Cerebellar nuclear complex (tissue), 1 donor: Measurements from ENCODE around the gene NMBR.
"Not testable (repeated sequence)": the region's sequence is repeated elsewhere in the genome, so short reads cannot be mapped to it uniquely, and the experiment has no call there.

Source experiments
- DNase-seq, 2 experiments: peaks; one replicate each; lab custom pipeline; 2025; lab: John Stamatoyannopoulos, UW

The NMBR gene

DNA sequence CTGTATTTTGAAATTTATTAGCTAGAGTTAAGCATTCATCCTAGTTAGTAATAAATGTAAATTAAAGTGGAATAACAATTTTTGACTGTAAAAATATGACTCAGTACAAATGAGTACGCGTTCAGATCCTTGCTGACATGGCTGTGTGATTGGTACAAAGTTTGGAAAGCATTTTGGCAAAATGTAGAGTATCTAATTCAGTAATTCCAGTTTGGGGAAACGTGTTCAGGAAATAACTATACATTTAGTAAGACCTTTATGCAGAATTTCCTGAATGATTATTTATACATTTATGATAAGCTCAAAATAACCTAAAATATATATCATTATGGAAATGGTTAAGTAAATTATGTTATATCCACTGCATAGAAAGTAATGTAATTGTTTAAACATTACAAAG lies 8.2 kb upstream of the NMBR start:
- no peak for DNase-seq

DNA sequence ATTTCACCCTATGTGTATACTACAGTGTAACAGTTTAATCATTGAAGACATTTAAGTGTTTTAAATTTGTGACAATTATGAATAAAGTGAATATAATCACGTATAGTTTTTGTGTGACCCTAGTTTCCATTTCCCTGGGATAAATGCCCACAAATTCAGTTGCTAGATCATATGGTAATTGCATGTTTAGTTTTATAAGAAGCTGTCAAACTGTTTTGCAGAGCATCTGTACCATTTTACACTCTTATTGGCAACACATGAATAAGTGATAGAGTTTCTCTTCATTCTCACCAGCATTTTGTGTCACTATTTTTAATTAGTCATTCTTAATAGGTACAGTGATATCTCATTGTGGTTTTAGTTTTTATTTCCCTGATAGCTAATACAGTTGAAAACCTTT lies 7.4 kb upstream of the NMBR start:
- DNase-seq = no peak

DNA sequence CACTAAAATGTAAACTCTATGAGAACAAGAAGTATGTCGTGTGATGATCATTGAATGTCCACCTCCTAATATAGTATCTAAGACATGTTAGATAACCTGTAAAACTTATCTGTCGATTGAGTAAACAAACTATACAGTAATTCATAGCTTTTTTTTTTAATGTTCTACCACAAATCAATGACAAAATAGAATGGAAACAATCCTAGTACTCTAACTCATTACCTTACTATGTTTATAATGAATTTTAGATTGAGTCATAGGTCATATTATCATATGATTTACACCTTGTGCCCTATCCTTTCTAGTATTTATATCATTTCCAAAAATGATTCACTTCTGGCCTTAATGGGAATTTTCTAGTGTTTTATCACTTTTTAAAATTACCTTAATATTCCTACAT lies 6.3 kb upstream of the NMBR start:
- no peak for DNase-seq

DNA sequence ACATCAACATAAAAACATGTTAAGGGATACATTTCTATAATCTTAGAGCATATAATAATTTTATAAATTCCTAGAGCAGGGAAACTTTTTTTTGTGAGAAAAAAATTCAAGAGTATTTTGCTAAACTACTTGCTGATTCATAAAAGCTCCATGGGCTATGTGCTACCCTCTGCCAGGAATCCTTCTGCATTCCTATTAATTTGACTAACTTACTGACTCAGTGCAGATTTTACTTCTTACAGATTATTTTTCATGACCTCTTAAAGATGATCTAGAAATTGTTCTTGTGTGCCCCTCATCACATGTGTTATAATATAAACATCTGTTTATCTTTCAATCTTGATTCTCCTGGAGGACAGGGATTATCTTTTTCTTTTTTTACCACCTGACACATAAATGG lies 5.8 kb upstream of the NMBR start:
- no peak for DNase-seq

DNA sequence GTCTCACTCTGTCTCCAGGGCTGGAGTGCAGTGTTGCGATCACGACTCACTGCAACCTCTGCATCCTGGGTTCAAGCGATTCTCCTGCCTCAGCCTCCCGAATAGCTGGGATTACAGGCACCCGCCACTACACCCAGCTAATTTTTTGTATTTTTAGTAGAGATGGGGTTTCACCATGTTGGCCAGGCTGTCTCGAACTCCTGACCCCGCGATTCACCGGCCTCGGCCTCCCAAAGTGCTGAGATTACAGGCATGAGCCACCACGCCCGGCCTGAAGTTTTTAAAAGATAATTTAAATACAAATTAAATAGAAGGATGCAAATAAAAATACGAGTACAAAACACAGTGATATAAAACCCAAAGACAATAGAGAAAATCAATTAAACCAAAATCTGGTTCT lies 5.4 kb downstream of the NMBR start:
- DNase-seq = not testable (repeated sequence)

- no peak for DNase-seq
These were observed 8.0 kb downstream of the NMBR start for GRCh38 chr6:142138876-142139275.

- no peak for DNase-seq
These were observed 14.3 kb downstream of the NMBR start, which contains the start of gene GJE1 for GRCh38 chr6:142132625-142133024. Gene GJE1, plus strand, starts transcription at chr6:142132925. Its CDS starts 234 bp downstream, at chr6:142133159.

- DNase-seq = no peak
These were observed 16.1 kb downstream of the NMBR start for GRCh38 chr6:142130814-142131213.

DNA sequence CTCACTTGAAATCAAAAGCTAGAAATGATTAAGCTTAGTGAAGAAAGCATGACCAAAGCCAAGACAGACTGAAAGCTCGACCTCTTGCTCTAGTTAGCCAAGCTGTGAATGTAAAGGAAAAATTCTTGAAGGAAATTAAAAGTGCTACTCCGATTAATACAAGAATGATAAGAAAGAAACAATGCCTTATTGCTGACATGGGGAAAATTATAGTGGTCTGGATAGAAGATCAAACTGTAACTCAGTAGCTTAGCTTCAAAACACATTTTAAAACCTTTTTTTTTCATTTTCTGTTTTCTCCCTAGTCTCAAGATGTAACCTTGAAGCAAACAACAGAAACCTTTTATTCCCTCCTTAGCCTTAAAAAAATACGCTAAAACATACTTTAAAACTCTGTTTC lies 25.6 kb downstream of the NMBR start:
- DNase-seq = no peak

DNA sequence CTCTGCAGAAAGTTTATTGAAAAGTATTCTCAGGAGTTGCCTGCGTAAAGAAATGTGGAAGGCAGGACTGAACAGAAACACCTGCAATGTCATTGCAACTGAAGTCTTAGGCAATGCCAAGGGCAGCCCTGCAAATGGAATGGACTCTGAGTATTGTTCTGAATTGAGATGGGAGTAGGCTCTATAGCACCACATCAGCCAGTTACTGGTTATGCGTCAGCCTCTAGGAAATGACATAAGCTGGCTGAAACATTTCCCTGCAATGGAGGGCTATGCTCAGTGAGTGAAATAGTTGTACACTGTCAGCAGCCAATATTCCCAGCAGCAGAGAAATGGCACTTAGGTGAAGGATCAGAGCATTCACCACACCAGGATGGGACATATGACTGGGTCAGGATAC lies 28.0 kb downstream of the NMBR start:
- no peak for DNase-seq

DNA sequence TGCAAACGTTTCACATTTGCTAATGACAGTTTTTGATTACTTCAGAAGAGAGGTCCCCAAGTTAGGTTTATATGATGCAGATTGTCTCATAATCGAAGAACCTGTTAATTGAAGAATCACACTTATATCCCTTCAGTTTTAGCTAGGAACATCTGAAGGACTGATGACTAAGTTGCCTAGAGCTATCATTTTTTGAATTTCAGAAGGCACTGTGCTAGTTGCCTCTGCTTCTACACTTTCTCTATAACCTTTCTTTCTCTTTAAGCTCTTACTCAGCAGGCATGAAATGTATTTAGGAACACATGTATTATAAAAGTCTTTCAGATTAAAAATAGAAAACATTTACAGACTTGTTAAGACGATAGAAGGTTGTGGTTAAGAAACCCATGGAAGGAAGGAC lies 28.6 kb downstream of the NMBR start:
- no peak for DNase-seq

- DNase-seq = no peak
These were observed 29.6 kb downstream of the NMBR start for GRCh38 chr6:142117366-142117765.

DNA sequence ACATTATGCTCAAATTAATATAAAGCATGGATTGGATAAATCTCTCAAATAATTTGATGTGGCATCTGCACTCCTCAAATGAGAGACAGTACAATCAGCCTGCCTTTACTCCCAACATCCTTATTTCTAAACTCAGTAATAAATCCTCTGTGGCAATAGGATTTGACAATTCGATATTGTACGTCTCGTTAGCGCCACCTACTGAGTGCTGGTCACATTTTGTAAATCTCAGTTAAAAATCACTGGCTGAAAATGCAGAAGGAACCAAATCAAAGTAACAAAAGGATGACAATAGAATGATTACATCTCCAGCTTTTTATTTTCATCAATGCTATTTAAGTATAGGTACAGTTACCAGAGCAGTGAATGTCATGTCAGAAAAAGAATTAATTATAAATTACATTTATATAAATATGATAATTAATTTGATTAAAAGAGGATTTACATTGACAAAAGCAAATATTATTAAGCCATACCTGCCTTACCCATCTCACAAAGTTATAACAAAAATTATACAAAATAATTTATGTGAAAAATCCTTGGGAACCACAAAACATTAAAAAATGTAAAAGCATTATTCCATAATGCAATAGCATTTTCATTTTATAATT lies 34.4 kb downstream of the NMBR start:
- no peak for DNase-seq

DNA sequence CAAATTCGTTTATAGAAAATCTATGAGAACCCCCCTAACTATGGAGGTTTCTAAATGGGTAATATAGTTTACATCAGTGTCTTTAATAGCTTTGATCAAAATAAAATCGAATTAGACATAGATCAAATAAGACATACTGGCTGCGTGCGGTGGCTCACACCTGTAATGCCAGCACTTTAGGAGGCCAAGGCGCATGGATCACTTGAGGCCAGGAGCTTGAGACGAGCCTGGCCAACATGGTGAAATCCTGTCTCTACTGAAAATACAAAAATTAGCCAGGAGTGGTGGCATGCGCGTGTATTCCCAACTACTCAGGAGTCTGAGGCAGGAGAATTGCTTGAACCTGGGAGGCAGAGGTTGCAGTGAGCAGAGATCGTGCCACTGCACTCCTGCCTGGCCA lies 36.1 kb downstream of the NMBR start:
- not testable (repeated sequence) for DNase-seq

- DNase-seq = not testable (repeated sequence)
These were observed 42.1 kb downstream of the NMBR start for GRCh38 chr6:142104820-142105219.

- DNase-seq = no peak
These were observed 58.1 kb downstream of the NMBR start for GRCh38 chr6:142088858-142089216.

GRCh38 chr6:142087950-142088857 lies 58.7 kb downstream of the NMBR start:
- no peak for DNase-seq

DNA sequence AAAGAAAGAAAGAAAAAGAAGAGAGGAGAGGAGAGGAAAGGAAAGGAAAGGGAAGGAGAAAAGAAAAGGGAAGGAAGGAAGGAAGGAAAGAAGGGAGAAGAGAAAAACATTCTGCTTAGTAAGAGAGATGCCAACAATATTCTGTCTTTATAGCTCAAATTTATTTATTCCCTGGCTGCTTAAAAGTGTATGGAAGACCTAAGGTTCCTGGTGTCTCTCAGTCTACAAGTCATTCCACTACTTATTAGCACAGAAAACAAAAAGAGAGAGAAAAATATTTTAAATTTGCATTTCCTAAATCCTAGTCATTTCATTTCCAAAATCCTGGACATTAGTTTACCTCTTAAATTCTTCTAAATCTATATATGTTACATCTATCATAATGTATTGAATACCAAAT lies 67.8 kb downstream of the NMBR start:
- DNase-seq = no peak

- DNase-seq = no peak
These were observed 71.3 kb downstream of the NMBR start for GRCh38 chr6:142075516-142076101.

DNA sequence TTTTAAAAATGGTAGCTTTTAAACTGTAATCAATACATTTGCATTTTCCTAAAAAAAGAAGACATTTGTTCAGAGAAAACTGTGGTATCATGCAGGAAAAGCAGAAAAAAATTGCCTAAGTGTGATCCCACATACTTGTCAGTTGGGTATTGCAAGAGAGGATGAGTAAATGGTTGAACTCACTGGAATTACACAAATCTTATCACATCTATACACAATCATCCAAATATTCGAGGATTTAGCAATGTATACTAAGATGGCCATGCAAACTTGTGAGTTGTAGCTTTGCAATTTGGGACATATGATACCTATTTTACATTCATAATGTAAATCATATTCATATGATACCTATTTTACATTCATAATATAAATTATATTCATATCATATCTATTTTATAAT lies 72.4 kb downstream of the NMBR start:
- DNase-seq = no peak

DNA sequence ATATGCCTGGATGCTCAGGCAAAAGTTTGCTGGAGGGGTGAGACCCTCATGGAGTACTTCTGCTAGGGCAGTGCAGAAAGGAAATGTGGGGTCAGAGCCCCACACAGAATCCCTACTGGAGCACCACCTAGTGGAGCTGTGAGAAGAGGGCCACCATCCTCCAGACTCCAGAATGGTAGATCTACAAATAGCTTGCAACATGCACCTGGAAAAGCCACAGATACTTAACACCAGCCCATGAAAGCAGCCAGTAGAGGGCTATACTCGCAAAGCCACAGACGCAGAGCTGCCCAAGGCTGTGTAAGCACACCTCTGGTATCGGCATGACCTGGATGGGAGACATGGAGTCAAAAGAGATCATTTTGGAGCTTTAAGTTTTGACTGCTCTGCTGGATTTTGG lies 74.9 kb downstream of the NMBR start:
- DNase-seq = no peak

GRCh38 chr6:142068416-142068815 lies 78.5 kb downstream of the NMBR start:
- no peak for DNase-seq

DNA sequence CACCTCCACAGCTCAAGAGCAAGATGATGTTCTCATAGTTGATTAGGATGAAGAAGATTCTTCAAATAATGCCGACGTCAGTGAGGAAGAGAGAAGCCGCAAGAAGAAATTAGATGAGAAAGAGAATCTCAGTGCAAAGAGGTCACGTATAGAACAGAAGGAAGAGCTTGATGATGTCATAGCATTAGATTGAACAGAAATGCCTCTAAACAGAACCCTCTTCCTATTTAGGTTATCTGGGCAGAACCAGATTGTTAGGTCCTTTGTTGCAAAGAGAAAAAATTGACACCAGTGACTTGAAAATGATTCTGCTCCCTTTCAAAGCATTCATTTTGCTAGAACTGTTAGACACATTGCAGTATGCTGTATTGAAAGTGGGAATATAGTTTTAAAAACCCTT lies 84.1 kb downstream of the NMBR start:
- not testable (repeated sequence) for DNase-seq
